HUDEP-2 (cell line): ENCODE results near the gene CREB3L1.
"Not testable (repeated sequence)": the region's sequence is repeated elsewhere in the genome, so short reads cannot be mapped to it uniquely, and the experiment has no call there.

Experiments used
- DNase-seq, 76 experiments: peaks; one replicate each; lab custom pipeline; 2025; ENCODE audit not compliant: unreplicated experiment in 76 of 76; lab: John Stamatoyannopoulos, UW

CREB3L1 gene

DNA sequence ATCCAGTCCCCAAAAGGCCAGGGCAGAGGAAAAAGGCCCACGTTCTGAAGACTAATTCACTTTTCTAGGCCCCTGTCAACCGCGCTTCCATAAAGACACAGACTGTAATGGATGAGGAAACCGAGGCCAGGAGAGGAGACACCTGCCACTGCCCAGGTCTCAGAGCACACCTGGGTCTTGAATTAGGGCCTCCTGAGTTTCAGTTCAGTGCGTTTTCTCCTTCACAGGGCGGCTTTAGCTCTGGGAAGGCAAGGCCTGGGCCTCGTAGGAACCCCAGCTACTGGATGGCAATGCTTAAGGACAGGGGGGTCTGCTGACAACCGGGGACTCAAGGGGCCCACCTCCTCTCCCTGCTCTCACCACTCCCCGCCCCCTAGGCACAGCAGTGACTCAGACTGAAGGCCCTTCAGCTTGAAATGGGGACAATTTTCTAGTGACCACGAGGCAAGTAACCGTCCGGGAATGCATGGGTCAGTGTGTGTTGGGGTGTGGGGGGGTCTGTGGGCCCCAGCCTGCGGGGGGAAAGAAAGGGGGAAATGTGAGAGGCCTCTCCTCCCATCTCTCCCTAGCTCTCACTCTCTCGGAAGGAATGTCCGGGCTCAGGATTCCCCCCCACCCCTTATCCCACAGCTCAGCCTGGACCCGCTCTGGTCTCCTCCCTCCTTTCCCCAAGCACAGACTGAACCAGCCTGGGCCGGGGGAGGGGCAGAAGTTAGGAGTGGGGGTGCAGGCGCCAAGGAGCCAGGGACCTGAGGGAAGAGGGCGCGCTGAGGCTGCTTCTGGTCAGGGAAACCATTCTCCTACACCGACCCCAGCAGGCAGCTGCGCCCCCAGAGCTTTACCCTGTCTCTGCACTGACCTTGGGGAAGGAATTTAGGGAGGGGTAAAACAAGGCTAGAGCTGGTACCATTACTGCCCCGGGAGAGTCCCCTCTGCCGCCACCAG is 17.2 kb downstream of the CREB3L1 start:
- DNase-seq: no peak

DNA sequence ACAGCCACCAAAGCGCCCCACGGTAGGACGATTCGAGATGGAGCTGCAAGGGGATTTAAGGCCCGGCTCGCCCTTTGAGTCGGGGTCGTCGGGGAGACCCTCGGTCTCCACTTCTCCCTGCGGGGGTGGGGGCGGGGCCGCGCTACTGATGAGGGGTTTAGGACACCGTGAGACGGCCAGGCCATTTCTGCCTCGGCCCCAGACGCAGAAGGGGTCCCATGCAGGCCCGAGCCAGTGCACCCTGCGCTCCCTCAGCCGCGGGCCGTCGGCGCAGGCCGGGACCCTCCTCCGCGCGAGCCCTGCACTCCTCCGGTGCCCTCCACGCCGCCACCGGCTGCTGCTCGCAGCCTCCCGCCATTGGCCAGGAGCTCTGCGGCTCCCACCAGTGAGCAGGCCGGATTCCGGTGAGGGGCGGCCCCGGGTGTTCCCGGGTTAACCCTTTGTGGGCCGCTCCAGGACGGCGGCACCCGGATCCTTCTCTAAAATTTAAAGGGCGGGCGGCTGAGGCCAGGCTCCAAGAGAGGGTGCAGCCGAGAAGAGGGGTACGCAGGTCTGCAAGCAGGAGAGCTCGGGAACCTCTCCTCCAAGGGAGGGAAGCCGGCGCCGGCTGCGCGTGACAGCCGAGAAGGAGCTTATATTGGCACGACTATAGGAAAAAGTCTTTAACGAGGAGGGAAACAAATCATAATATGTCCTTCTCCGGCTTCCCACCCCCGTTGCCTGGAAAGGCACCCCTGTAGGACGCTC is 18.0 kb downstream of the CREB3L1 start:
- peak in 71 of 76 experiments; percentile 6 to 81 (median 61) for DNase-seq

GRCh38 chr11:46296059-46296527 is 18.6 kb downstream of the CREB3L1 start:
- DNase-seq: no peak

DNA sequence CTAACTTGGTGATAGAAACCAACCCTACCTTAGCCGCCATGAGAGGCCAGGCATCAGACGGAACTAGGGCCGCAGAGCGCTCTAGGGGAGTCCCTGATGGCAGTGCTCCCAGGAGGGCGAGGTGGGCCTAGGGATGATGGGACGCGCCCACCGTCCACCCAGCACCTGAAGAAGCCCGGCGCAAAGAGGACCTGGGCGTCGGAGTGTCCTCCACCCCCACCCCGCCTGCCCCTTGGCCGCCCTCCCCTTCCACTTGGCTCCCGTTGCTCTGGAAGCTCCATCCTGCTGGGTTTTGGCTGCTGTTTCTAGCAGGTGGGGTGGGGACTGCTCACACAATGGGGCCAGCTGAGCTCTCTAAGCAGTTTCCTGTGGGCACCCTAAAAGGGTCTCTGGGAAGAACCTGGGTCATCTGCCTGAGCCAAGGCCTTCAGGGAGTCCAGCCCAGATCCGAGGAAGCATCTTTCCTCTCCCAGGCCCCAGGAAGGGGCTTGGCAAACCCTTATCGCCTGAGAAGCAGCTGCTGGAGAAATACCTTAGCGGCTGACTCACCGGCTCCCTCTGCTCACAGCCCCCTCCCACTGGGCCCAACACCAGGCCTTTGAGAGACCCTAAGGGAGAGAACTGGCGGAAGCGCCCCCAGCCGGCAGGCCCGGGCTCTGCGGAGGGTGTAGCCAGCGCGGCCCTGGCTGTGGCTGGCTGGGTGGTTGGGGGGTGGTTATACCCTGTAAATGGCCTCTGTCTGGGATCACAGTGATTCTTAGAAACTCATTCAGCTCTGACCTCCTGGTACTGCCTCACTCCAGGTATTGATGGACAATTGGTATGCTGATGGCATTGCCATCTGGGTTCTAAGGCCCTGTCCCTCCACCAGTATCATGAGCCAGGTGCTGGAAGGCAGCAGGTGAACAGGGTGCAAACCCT is 19.3 kb downstream of the CREB3L1 start:
- DNase-seq: peak in 28 of 76 experiments; percentile 2 to 54 (median 27)

DNA sequence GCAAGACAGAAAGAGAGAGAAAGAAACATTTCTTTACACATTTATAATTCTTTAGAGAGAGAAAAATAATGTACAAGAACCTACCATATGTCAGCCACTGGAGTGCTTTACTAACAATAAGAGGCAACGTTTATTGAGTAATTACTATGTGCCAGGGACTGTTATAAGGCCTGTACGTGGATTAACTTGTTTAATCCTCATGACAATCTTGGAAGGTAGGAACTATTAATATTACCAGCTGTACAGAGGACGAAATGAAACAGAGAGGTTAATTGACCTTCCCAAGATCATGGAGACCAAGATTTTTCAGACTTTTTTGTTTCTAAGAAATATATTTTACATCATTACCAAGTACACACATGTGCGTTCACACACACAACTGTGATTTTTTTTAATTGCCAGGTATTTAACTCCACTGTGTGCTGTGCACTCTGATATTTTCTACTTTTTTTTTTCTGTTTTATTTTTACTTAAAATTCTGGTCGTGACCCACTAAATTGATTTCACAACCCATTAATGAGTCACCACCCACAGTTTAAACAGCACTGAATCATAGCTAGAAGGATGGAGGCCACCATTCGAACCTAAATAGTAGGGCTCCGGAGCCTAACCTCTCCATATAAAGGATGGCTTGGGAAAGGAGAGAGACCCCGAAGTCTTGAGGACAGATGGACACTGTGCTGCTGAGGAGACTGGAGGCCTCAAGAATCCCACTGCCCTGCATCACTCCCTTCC is 21.4 kb downstream of the CREB3L1 start:
- DNase-seq: no peak

- no peak for DNase-seq
These were observed 22.0 kb downstream of the CREB3L1 start for GRCh38 chr11:46299451-46299961.

GRCh38 chr11:46300270-46300669 is 22.8 kb downstream of the CREB3L1 start:
- DNase-seq: no peak

- no peak for DNase-seq
These were observed 25.4 kb downstream of the CREB3L1 start for GRCh38 chr11:46302866-46303265.

- not testable (repeated sequence) for DNase-seq
These were observed 26.6 kb downstream of the CREB3L1 start for GRCh38 chr11:46304036-46304435.

- no peak for DNase-seq
These were observed 27.2 kb downstream of the CREB3L1 start for GRCh38 chr11:46304605-46305179.

GRCh38 chr11:46305295-46305694 is 27.8 kb downstream of the CREB3L1 start:
- DNase-seq: peak in 8 of 76 experiments; percentile 1 to 19 (median 12)

- no peak for DNase-seq
These were observed 28.9 kb downstream of the CREB3L1 start for GRCh38 chr11:46306296-46306853.

GRCh38 chr11:46307369-46307768 is 29.9 kb downstream of the CREB3L1 start:
- no peak for DNase-seq

GRCh38 chr11:46307785-46308341 is 30.4 kb downstream of the CREB3L1 start:
- no peak for DNase-seq

GRCh38 chr11:46308631-46309419 is 31.4 kb downstream of the CREB3L1 start:
- DNase-seq: peak in 62 of 76 experiments; percentile 17 to 68 (median 51)

DNA sequence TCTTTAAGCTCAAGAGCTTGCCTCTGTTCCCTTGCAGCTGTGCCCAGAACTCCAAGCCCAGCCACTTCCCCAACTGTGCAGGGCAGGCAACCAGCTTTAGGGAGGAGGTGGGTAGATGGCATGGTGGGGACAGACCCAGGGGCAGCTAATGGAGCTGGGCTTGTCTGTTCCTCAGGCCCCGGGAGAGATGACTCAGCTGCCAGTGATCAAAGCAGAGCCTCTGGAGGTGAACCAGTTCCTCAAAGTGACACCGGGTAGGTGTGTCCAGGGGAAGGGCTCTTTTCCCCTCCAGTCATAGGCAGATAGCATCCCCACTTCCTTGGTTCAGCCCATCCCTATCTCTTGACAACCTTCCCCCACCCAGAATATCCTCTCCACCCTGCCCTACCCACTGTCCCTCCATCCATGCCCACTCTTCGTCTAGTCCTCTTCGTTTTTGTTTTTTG is 32.4 kb downstream of the CREB3L1 start:
- DNase-seq: peak in 67 of 76 experiments; percentile 5 to 79 (median 47)

- DNase-seq: peak in 72 of 76 experiments; percentile 14 to 82 (median 64)
These were observed 37.7 kb downstream of the CREB3L1 start for GRCh38 chr11:46315033-46315738.
